Subcutaneous adipose tissue (tissue), 4 donors: ENCODE results near the gene CERS6. TPM values are rescaled to one million over a fixed set of nuclear protein-coding genes. Genes with fewer than 3 reads are reported as not detected.

ENCODE experiments used
- total RNA-seq, 4 donors: library from RNA; depleted of rRNA; stranded (reverse); fragments of >200 nt; gene quantifications; one replicate each; pipeline ENCODE4 v1.1.0, GENCODE V29; 2016
- TF ChIP-seq, protein P1 (sequence below): fragments of 450-650 bp; IDR thresholded peaks from one replicate; pipeline ENCODE4 v1.5.1; 2016; ENCODE audit warnings: low read depth, mild to moderate bottlenecking, control low read depth, antibody characterized with exemption, moderate library complexity

Gene CERS6
- total RNA-seq, 4 donors from 2014 or later = 51.7 to 77.1 (median 59.3) TPM

- TF ChIP-seq, protein P1, sequence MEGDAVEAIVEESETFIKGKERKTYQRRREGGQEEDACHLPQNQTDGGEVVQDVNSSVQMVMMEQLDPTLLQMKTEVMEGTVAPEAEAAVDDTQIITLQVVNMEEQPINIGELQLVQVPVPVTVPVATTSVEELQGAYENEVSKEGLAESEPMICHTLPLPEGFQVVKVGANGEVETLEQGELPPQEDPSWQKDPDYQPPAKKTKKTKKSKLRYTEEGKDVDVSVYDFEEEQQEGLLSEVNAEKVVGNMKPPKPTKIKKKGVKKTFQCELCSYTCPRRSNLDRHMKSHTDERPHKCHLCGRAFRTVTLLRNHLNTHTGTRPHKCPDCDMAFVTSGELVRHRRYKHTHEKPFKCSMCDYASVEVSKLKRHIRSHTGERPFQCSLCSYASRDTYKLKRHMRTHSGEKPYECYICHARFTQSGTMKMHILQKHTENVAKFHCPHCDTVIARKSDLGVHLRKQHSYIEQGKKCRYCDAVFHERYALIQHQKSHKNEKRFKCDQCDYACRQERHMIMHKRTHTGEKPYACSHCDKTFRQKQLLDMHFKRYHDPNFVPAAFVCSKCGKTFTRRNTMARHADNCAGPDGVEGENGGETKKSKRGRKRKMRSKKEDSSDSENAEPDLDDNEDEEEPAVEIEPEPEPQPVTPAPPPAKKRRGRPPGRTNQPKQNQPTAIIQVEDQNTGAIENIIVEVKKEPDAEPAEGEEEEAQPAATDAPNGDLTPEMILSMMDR = no peak
Observed at GRCh38 chr2:168782271-168782670, 326.2 kb downstream of the CERS6 start.

DNA sequence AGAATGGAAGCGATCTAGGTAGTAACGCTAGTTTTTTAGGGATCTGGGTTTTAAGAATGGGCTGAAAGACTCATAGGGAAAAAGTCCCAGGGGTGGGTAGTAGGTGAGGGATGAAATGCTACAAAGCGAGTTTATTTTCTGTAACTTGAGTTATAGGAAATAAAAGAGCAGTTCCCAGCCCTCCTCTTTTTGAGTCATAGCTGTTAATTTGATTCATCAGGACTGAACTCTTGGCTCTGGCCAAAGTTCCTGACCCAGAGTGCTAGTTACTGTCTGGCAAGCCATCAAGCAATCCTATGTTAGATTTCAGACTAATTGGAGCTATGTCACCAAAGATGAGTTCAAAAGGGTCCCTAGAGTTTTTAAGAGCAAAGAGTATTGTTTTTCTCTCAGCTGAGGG is 328.9 kb downstream of the CERS6 start:
- TF ChIP-seq, protein P1 = no peak

- TF ChIP-seq, protein P1 = no peak
Observed at GRCh38 chr2:168787098-168787781, 331.2 kb downstream of the CERS6 start.

GRCh38 chr2:168787782-168788376 is 331.8 kb downstream of the CERS6 start:
- TF ChIP-seq, protein P1 = no peak

GRCh38 chr2:168789776-168790175 is 333.7 kb downstream of the CERS6 start:
- TF ChIP-seq, protein P1 = no peak

DNA sequence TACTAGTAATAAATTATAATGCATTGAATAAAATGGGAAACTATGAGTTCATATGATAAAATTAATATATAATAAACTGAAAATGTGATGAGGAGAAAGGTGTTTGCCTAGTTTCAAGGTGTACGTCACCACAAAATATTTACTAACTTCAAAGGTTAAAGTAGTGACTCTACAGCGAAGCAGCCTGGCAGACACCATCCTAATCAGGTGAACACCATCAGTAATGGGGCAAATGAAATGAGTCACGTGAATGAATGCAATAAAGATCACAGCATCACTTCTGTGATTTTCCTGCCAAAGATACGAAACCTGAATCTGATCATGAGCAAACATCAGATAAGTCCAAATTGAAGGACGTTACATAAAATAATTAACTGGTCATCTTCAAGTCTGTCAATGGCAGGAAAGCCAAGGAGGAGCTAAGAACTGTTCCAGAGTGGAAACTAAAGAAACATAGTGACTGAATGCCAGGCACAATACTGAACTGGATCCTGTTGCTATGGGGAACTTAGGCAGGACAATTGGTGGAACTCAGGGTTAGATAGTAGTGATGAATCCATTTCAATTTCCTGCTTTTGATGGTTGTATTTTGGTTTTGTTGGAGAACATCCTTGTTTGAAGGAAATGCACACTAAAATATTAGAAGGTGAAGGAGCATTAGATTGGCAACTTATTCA is 334.3 kb downstream of the CERS6 start:
- TF ChIP-seq, protein P1 = no peak

DNA sequence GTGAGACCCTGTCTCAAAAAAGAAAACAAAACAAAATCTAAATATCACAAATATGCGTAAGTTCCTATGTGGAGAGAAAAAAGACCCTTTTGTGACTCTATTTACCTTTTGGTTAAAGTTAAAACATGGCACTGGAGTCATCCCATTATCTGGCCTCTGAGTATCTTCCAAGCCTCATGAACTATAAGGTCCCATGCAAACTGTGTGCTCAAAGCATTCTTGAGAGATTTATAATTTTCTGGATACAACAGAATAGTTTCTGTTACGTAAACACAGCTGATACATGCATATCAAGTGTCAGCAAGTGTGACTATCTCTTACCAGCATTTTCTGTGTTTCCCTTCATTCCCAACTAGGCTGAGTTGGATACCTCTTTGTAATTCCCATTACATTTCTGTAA is 337.5 kb downstream of the CERS6 start:
- TF ChIP-seq, protein P1 = no peak
